Ureter (tissue), 1 donor: ENCODE data around the gene MBNL1. TPM values are rescaled to one million over a fixed set of nuclear protein-coding genes. Genes with fewer than 3 reads are reported as not detected.

Experiments used
- DNase-seq: peaks from one replicate; pipeline ENCODE4 v3.0.0-alpha.2; 2020; ENCODE audit warnings: low spot score
- total RNA-seq: library from RNA; stranded (reverse); gene quantifications from one replicate; pipeline ENCODE4 v1.2.4, GENCODE V29; 2023
- donor health status: DM: yes; HTN: yes; CAD: no.

The MBNL1 gene
- total RNA-seq, 1 donor from 2014 or later: 223 TPM

- no peak for DNase-seq
Measured at GRCh38 chr3:152252755-152253154, 16.0 kb upstream of the MBNL1 start.

DNA sequence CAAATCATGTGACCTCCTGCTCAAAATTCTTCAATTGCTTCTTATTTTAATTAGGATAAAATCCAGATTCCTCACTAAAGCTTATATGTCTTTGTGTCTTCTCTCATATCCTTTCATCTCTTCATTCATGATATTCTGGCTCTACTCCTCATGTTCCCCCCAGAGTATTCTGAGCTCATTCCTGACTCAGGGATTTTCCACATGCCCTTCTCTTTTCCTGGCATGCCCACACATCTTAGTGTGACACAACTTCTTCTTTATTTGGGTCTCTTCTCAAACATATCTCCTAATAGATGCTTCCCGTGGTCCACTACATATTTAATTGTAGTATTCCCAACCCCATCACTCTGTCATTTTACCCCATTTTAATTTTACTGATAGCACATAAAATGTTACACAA is 15.2 kb upstream of the MBNL1 start:
- DNase-seq: no peak

DNA sequence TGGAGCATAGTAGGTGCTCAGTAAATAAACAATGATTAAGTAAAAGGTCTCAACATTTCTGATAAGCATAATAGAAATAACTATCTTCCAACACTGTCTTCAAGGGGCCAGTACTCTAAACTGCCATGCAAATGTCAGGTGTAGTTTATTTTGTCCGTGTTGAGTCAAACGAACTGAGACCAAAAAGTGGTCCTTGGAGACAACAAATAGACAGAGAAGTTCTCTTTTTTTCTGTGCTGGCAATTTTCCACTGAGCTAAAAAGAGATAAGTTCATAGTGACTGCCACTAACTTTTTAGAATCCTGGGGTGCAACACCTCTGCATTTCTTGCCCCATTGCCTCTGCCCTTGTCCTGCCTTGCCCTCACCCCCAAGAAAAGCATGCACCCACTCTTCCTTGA is 14.7 kb upstream of the MBNL1 start:
- DNase-seq: no peak

GRCh38 chr3:152255290-152255689 is 13.4 kb upstream of the MBNL1 start:
- no peak for DNase-seq

DNA sequence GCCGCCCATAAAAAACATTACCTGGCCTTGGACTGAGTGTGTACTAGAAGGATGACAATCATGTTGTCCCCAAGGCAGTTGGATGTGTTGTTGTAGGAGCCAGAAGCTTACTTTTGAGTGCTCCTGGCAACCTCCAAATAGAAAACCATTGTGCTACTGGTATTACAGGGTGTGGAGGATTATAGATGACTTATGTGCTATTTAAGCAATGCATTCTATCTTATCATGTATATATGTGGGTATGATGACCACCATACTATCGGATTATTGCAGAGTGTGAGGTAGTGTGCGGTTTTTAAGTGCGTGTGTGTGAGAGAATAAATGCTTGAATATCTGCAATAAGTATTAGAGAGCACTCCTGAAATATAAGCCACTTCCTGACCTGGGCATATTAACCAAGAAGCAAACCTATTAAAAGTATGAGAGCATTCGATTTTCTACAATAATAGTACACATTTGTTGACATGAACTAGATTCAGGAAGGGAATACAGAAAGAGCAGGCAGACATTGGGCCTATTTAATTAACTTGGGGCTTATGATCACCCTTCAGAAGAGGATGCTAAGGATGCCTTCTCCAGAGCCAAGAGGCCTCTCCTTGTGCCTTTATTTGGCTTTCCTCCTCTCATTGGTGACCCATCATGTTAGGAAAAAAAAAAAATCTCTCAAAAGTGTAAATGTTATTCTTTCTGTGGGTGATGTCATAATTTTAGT is 11.7 kb upstream of the MBNL1 start:
- no peak for DNase-seq

DNA sequence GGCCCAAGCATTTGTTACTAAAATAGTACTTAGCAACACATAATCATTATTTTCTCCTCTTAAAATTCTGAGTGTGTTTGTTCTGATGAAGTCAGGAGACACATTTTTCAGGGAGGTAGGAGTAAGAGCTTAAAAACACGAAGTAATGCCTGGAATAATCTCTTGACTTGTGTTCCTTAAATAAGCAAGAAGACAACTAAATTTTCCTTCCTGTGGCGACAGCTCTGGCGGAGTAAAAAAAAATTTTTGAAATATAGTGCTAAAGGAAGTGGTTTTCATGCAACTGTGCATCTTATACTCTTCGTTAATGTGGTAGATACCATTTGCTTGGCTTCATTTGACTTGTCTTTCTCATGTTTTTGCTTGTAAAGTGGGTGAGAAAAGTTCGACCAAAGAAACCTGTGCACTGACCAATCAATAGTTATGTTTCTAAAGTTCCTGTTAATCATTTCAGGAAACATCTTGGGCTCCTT is 11.1 kb upstream of the MBNL1 start:
- no peak for DNase-seq

DNA sequence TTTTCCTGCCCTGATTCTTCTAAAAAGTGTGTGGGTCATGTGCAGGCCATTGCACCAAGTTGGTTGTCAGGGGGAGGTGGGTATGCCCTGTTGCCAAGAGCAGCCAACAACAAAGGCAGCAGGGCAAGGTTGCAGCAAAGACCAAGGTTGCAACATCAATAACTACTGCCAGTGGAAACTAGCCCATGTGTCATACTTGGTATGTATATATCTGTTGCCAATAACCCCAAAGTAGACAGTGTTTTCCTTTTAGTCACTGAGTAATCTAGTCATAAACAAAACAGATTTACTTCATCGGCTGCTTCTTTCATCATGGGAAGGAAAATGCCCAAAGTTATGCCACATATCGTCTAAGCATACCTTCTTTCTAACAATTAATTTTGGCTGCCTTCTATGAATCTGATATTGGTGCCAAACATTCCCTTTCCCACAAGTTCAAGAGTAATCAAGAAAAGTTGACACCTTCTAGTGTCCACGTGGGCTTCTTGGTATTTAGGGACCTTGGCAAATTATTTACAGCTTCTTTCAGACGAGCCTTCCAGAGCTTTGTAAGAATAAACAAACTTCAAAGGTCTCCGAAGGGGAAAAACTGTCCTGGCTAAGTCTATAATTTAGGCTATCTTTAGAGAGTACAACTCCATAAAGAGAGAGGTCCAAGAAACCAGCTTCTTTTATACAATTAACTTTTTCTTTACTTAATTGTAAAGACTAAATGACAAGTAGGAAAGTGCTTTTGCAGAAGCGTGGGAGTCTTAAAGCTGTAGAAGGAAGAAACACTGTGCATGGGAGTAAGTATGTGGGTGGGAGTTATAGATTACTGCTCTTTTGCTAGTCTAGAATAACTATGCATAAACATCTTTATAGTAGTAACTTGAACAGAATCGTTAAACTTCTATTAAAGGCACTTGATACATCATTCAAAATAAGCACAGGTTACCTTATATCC is 10.0 kb upstream of the MBNL1 start:
- no peak for DNase-seq

GRCh38 chr3:152259468-152259867 is 9.3 kb upstream of the MBNL1 start:
- DNase-seq: no peak

DNA sequence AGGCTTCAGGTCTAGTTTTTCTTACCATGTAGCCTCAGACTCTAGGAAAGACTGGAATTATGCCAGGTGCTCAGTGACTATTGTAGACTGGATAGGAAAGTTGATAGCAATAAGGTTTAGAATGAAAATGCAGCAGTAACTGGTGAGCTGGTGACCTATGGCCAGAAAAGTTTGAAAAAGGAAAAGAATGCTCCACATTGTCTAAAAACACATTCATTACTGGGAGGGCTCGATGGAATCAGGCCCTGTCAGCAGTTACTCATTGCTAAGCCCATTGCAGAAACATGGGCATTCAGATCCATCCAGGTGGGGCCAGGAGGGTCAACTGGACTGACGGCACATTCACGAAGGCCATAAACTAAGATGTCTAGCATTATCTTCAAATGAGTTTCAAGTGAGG is 8.7 kb upstream of the MBNL1 start:
- DNase-seq: no peak

GRCh38 chr3:152260529-152260928 is 8.2 kb upstream of the MBNL1 start:
- DNase-seq: no peak

DNA sequence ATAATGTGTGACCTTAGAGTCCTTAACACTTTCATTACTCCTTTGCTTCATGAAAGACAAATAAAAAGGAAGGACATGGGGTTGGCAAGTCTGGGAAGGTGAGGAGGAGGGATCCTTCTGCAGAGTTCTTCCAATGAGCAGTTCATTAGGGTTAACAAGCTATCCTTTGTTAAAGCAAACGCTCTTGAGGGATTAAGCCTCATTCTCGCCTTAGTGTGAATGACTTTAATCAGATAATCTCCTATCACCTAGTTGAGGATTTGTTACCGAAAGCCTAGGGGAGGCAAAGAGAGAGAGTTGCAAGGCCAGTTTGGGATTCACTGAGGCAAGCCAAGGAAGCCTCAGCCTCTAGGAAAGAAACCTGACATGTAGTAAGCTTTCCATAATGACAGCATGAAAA is 7.4 kb upstream of the MBNL1 start:
- DNase-seq: no peak

DNA sequence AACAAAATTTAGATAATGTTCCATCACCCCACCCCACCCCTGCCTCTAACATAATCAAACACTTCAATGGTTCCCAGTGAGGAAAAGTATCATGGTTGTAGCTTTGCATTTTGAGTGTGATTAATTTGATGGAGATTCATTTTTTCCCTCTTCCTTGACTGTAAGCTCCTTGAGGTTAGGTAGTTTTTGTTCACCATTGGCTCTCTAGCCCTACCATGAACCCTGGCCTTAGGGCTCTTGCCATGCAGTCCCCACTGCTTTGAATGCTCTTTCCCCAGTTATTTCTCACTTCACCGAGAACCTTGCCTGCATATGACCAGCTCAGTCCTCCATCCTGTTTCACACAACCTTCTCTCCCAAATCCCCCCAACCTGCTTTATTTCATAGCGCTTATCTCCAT is 5.0 kb upstream of the MBNL1 start:
- DNase-seq: no peak

DNA sequence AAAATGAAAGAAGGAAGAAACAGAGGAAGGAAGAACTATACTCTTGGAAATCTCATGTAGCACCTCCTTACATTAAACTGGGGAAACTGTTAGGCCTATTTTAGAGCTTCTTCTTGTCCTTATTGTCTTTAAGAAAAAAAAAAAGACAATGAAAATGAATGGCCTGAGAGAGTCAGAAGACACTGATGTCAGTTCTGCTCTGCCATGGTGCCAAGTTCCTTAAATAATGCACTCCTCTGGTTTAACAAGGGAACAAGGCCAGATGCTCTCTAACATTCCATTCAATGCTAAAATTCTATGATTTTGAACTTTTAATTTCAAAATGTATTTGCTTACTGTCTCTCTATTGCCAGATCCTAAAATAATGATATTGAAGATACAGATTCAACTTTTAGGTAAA is 4.4 kb upstream of the MBNL1 start:
- DNase-seq: no peak

- DNase-seq: peak; percentile 80
Measured at GRCh38 chr3:152266221-152266995, 2.3 kb upstream of the MBNL1 start.

- DNase-seq: no peak
Measured at GRCh38 chr3:152267831-152268554, 736 bp upstream of the MBNL1 start.

GRCh38 chr3:152269056-152269830 is 514 bp downstream of the MBNL1 start:
- DNase-seq: peak; percentile 79

GRCh38 chr3:152269831-152270734 is 1.4 kb downstream of the MBNL1 start:
- DNase-seq: no peak

- DNase-seq: no peak
Measured at GRCh38 chr3:152270937-152271336, 2.2 kb downstream of the MBNL1 start.

DNA sequence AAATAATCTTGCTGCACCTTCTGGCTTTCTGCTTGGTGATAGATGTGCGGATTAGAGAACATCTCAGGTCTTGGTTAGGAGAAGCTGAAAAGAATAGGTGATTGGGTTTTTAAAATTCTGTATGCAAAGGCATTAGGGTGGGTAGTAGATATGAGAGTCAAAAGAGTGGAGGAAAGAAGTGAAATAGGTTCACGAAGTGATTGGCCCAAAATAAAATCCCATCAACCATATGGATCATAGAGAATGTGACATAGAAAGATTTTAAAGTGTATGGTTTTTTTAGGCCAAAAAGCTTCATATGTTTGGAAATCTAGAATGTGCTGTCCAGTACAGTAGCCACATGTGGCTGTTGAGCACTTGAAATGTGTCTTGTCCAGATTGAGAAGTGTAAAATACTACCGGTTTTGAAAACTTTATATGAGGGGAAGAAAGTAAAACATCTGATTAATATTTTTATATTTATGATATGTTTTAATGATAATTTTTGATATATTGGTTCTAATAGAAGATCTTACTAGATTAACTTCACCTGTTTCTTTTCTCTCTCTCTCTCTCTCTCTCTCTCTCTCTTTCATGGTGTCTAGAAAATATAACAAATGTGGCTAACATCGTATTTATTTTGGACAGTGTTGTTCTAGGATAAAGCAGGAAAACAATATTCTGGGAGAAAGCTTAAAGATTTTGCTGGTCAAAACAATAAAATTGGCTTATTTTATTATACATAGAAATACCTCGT is 2.9 kb downstream of the MBNL1 start:
- DNase-seq: no peak
